Retinal pigment epithelial cell (primary cell): ENCODE data around the gene CREBBP.
"Not testable (repeated sequence)": the region's sequence is repeated elsewhere in the genome, so short reads cannot be mapped to it uniquely, and the experiment has no call there.

Experiments used
- DNase-seq: peaks from one replicate; pipeline ENCODE4 v3.0.0-alpha.2; 2010; ENCODE audit warnings: low read depth
- H3K4me3 ChIP-seq: 2 replicates; pipeline ENCODE4 v1.5.1; 2011; ENCODE audit warnings: mild to moderate bottlenecking, low read length, control low read depth, moderate library complexity
- TF ChIP-seq, protein P1 (sequence below): conservative IDR thresholded peaks from 2 replicates; pipeline ENCODE4 v1.5.1; 2011; ENCODE audit warnings: low read depth, low read length, control low read depth, inconsistent platforms

The CREBBP gene

GRCh38 chr16:3912897-3913296 is 32.4 kb upstream of the CREBBP start:
- TF ChIP-seq, protein P1, sequence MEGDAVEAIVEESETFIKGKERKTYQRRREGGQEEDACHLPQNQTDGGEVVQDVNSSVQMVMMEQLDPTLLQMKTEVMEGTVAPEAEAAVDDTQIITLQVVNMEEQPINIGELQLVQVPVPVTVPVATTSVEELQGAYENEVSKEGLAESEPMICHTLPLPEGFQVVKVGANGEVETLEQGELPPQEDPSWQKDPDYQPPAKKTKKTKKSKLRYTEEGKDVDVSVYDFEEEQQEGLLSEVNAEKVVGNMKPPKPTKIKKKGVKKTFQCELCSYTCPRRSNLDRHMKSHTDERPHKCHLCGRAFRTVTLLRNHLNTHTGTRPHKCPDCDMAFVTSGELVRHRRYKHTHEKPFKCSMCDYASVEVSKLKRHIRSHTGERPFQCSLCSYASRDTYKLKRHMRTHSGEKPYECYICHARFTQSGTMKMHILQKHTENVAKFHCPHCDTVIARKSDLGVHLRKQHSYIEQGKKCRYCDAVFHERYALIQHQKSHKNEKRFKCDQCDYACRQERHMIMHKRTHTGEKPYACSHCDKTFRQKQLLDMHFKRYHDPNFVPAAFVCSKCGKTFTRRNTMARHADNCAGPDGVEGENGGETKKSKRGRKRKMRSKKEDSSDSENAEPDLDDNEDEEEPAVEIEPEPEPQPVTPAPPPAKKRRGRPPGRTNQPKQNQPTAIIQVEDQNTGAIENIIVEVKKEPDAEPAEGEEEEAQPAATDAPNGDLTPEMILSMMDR: no peak
- no peak overlapping the region for H3K4me3 ChIP-seq
- DNase-seq: no peak

DNA sequence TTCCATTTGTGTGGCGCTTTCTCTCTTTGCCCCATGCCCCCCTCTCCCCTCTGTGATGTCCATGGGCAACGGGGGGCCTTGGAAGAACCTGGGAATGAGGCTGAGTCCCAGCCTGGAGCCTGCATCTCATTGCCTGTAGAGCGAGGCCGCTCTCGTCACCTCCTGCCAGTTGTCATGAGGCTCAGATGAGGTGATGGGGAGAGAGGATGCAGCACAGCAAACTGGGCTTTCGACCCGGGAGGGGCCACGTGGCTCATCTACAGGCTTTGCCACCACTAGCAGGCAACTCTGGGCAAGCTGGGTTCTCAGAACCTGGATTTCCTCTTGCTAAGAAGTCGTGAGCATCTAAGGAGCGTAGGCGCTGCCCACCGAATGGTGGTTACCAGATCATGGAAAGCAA is 31.9 kb upstream of the CREBBP start:
- TF ChIP-seq, protein P1: no peak
- no peak overlapping the region for H3K4me3 ChIP-seq
- no peak for DNase-seq

DNA sequence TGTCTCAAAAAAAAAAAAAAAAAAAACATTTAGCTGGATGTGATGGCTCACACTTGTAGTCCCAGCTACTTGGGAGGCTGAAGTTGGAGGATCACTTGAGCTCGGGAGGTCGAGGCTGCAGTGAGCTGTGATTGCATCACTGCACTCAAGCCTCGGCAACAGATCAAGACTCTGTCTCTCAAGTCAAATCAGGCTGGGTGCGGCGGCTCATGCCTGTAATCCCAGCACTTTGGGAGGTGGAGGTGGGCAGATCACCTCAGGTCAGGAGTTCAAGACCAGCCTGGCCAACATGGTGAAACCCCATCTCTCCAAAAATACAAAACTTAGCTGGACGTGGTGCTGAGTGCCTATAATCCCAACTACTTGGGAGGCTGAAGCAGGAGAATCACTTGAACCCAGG is 31.2 kb upstream of the CREBBP start:
- not testable (repeated sequence) for H3K4me3 ChIP-seq, DNase-seq

DNA sequence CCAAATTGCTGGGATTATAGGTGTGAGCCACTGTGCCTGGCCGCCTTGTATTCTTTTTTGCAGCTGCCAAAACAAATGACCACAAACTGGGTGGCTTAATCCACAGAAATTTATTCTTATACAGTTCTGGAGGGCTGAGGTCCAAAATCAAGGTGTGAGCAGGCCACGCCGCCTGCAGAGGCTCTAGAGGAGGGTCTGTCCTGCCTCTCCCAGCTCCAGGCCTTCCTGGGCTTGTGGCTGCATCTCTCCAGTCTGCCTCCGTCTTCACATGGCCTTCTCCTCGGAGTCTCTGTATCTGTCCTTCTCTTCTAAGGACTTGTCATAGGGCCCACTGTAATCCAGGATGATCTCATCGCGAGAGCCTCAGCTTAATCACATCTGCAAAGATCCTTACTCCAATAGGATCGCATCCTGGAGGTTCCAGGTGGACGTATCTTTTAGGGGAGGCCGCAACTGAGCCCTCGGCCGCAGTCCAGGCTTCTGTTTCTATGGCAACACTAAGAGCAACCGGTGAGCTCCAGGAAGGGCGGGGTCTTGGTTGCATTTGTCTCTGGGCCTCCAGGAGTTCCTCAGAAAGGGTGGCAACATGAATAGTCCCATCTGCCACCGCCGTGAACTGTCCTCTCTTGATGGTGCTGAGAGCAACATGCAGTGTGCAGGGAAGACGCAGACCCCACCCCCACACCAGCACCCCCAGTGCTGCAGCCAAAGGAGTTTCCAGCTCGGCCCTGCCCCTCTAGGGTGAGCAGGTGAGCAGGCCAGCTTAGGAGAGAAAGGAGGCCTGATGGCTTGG is 29.5 kb upstream of the CREBBP start:
- TF ChIP-seq, protein P1: no peak
- no peak overlapping the region for H3K4me3 ChIP-seq
- DNase-seq: no peak

GRCh38 chr16:3908951-3909437 is 28.5 kb upstream of the CREBBP start:
- TF ChIP-seq, protein P1: no peak
- no peak overlapping the region for H3K4me3 ChIP-seq
- no peak for DNase-seq

- no peak overlapping the region for H3K4me3 ChIP-seq
- no peak for DNase-seq
- TF ChIP-seq, protein P1: no peak
Observed at GRCh38 chr16:3907586-3907985, 27.1 kb upstream of the CREBBP start.

- TF ChIP-seq, protein P1: no peak
- H3K4me3 ChIP-seq: no peak overlapping the region
- DNase-seq: no peak
Observed at GRCh38 chr16:3906363-3906762, 25.9 kb upstream of the CREBBP start.
